ENCODE data around the gene VAX1. TPM values are rescaled to one million over a fixed set of nuclear protein-coding genes. Genes with fewer than 3 reads are reported as not detected.

Gene VAX1
- total RNA-seq, 1 donor from 2014 or later: 4.0 TPM

- H3K27ac Mint-ChIP-seq (ENCODE audit: unreplicated experiment): peak overlapping the region; percentile 93
- no peak for DNase-seq (ENCODE audit: extremely low spot score, unreplicated experiment)
- H3K27me3 Mint-ChIP-seq (ENCODE audit: unreplicated experiment): peaks cover 48% of the 10 kb centered on the region
Measured at GRCh38 chr10:117137031-117137910, 799 bp downstream of the VAX1 start.

DNA sequence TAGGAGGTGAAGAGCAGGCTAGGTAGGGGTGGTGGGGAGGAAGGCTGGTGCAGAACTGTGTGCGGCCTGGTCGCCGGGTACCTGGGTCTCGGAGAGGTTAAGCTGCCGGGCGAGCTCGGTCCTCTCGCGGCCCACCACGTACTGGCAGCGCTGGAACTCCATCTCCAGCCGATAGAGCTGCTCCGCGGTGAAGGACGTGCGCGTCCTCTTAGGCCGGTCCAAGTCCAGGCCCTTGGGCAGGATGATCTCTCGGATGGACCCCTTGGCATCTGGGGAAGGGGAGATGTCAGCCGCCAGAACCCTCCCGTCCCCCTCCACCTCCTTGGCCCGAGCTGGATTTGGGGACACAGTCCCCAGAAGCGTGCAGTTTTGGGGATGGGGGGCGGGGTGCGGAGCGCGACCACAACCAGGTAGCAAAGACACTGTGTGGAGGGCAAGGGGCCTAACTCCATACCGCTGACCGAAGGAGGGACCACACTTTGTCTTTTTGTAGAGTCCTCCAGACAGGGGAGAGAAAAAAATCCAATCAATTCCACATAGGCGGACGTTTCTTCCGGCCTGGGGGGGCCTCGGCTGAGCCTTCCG lies 1.6 kb downstream of the VAX1 start:
- peaks cover 46% of the 10 kb centered on the region for H3K4me1 Mint-ChIP-seq (ENCODE audit: unreplicated experiment)
- no peaks in the 10 kb centered on the region for H3K9me3 Mint-ChIP-seq (ENCODE audit: unreplicated experiment)
- peak overlapping the region; percentile 74 for H3K4me3 Mint-ChIP-seq (ENCODE audit: unreplicated experiment)
- H3K27ac Mint-ChIP-seq (ENCODE audit: unreplicated experiment): peak overlapping the region; percentile 86
- H3K27me3 Mint-ChIP-seq (ENCODE audit: unreplicated experiment): peaks cover 48% of the 10 kb centered on the region
- DNase-seq (ENCODE audit: extremely low spot score, unreplicated experiment): no peak
- TF ChIP-seq CTCF (IDR thresholded peaks at IDR 0.05): no peak
- H3K36me3 Mint-ChIP-seq (ENCODE audit: unreplicated experiment): peaks cover 6% of the 10 kb centered on the region

More at GRCh38 chr10:117137031-117137910, 799 bp downstream of the VAX1 start:
- H3K9me3 Mint-ChIP-seq (ENCODE audit: unreplicated experiment): no peaks in the 10 kb centered on the region
- peaks cover 45% of the 10 kb centered on the region for H3K4me1 Mint-ChIP-seq (ENCODE audit: unreplicated experiment)
- H3K36me3 Mint-ChIP-seq (ENCODE audit: unreplicated experiment): peaks cover 4% of the 10 kb centered on the region
- no peak for TF ChIP-seq CTCF (IDR thresholded peaks at IDR 0.05)
- peak overlapping the region; percentile 90 for H3K4me3 Mint-ChIP-seq (ENCODE audit: unreplicated experiment)

GRCh38 chr10:117135480-117136140 lies 2.5 kb downstream of the VAX1 start:
- peak overlapping the region; percentile 74 for H3K4me3 Mint-ChIP-seq (ENCODE audit: unreplicated experiment)
- no peak for TF ChIP-seq CTCF (IDR thresholded peaks at IDR 0.05)
- DNase-seq (ENCODE audit: extremely low spot score, unreplicated experiment): peak; percentile 71
- no peaks in the 10 kb centered on the region for H3K9me3 Mint-ChIP-seq (ENCODE audit: unreplicated experiment)
- H3K27me3 Mint-ChIP-seq (ENCODE audit: unreplicated experiment): peaks cover 47% of the 10 kb centered on the region
- peaks cover 46% of the 10 kb centered on the region for H3K4me1 Mint-ChIP-seq (ENCODE audit: unreplicated experiment)
- H3K27ac Mint-ChIP-seq (ENCODE audit: unreplicated experiment): peak overlapping the region; percentile 86
- H3K36me3 Mint-ChIP-seq (ENCODE audit: unreplicated experiment): peaks cover 6% of the 10 kb centered on the region

GRCh38 chr10:117135026-117135372 lies 3.1 kb downstream of the VAX1 start:
- Mint-ChIP-seq H3K4me1 (ENCODE audit: unreplicated experiment) (peaks cover 46% of the 10 kb centered on the region), H3K9me3 (ENCODE audit: unreplicated experiment) (no peaks in the 10 kb centered on the region), H3K27me3 (ENCODE audit: unreplicated experiment) (peaks cover 49% of the 10 kb centered on the region), H3K4me3 (ENCODE audit: unreplicated experiment) (peak overlapping the region; percentile 48), H3K36me3 (ENCODE audit: unreplicated experiment) (peaks cover 6% of the 10 kb centered on the region), H3K27ac (ENCODE audit: unreplicated experiment) (peak overlapping the region; percentile 86)
- DNase-seq (ENCODE audit: extremely low spot score, unreplicated experiment): no peak
- TF ChIP-seq CTCF (IDR thresholded peaks at IDR 0.05): no peak
